Panc1 (cell line): ENCODE data around the gene FOXN1. TPM values are rescaled to one million over a fixed set of nuclear protein-coding genes. Genes with fewer than 3 reads are reported as not detected.

Experiments used
- ATAC-seq: fragments of 200-7000 bp; cut with Tn5 transposase; 2 replicates; pipeline ENCODE4 v1.9.1; 2020; ENCODE audit warnings: mild to moderate bottlenecking, moderate library complexity
- BruUV-seq: library from RNA; stranded (reverse); fragments of 400-500 nt; replicated peaks from 2 replicates; lab custom pipeline; 2021; lab: Mats Ljungman, UMichigan
- CTCF ChIA-PET: fragments of 300-600 bp; sonication (Branson Sonifier 250); formaldehyde crosslinking; loops from one replicate; lab custom pipeline; 2022; ENCODE audit warnings: antibody characterized with exemption; lab: Charles Lee
- POLR2A ChIA-PET: fragments of 300-600 bp; sonication (Branson Sonifier 250); formaldehyde crosslinking; loops from one replicate; lab custom pipeline; 2022; ENCODE audit warnings: antibody characterized with exemption; lab: Charles Lee
- DNase-seq: peaks from one replicate; pipeline ENCODE4 v3.0.0-alpha.2; 2010; ENCODE audit warnings: low read depth, low spot score
- H3K27ac ChIP-seq: 2 replicates; pipeline ENCODE4 v1.5.1; 2011; ENCODE audit warnings: mild to moderate bottlenecking, low read length, inconsistent platforms
- H3K27me3 ChIP-seq: fragments of 200-500 bp; sonication (Bioruptor generic); 2 replicates; pipeline ENCODE4 v1.6.0; 2014; ENCODE audit warnings: low read length, inconsistent platforms; ENCODE audit not compliant: control insufficient read depth, insufficient read depth
- H3K36me3 ChIP-seq: fragments of 200-500 bp; sonication (Bioruptor generic); 2 replicates; pipeline ENCODE4 v1.5.1; 2014; ENCODE audit warnings: inconsistent platforms, mild to moderate bottlenecking, low read length, moderate library complexity; ENCODE audit not compliant: control insufficient read depth, insufficient read depth
- H3K4me1 ChIP-seq: 2 replicates; pipeline ENCODE4 v1.5.1; 2011; ENCODE audit warnings: inconsistent platforms, mild to moderate bottlenecking, low read length, moderate library complexity; ENCODE audit not compliant: control insufficient read depth, insufficient read depth
- H3K4me3 ChIP-seq, 2 experiments: 2 replicates each; pipeline ENCODE4 v1.5.1; 2011 to 2012; ENCODE audit warnings: low read depth in 2 of 2, low read length in 2 of 2, mild to moderate bottlenecking in 2 of 2, inconsistent platforms in 1 of 2, moderate library complexity in 1 of 2
- H3K9me3 ChIP-seq: fragments of 200-500 bp; sonication (Bioruptor generic); 2 replicates; pipeline ENCODE4 v1.5.1; 2014; ENCODE audit warnings: low read depth, mild to moderate bottlenecking, inconsistent platforms, low read length, moderate library complexity; ENCODE audit not compliant: control insufficient read depth, insufficient read depth
- CTCF ChIP-seq: fragments of 450-650 bp; IDR thresholded peaks from 2 replicates; pipeline ENCODE4 v1.5.1; 2017; ENCODE audit warnings: mild to moderate bottlenecking
- POLR2AphosphoS5 ChIP-seq: IDR thresholded peaks from 2 replicates; pipeline ENCODE4 v1.6.1; 2012; ENCODE audit warnings: mild to moderate bottlenecking, low read depth, low read length, moderate library complexity
- REST ChIP-seq, 2 experiments: IDR thresholded peaks; 2 replicates each; pipeline ENCODE4 v1.6.1; 2011 to 2012; ENCODE audit warnings: low read depth in 2 of 2, control low read depth in 1 of 2, low read length in 1 of 2, mild to moderate bottlenecking in 1 of 2, moderate library complexity in 1 of 2; ENCODE audit not compliant: insufficient read depth in 1 of 2
- SIN3A ChIP-seq: IDR thresholded peaks from 2 replicates; pipeline ENCODE4 v1.6.1; 2012; ENCODE audit warnings: low read depth, mild to moderate bottlenecking, low read length, moderate library complexity, borderline replicate concordance; ENCODE audit not compliant: insufficient read depth
- TCF7L2 ChIP-seq: IDR thresholded peaks from 2 replicates; pipeline ENCODE4 v1.6.1; 2011; ENCODE audit warnings: mild to moderate bottlenecking, low read depth, low read length, inconsistent platforms
- in situ Hi-C: cut with HindIII; loops from 2 replicates; pipeline ENCODE4 v1.10.0; 2016; ENCODE audit warnings: low sequenced_read_pairs, low pct_unique_long_range_greater_than_20kb
- intact Hi-C: fragments of 100-400 bp; cut with micrococcal nuclease; formaldehyde crosslinking; loops from one replicate; pipeline ENCODE4 v1.10.0; 2022; ENCODE audit not compliant: unreplicated experiment
- total RNA-seq: library from RNA; stranded (reverse); gene quantifications from one replicate; pipeline ENCODE4 v1.2.1, GENCODE V29; 2021; ENCODE audit not compliant: unreplicated experiment

The FOXN1 gene
- total RNA-seq, 1 experiment from 2014 or later: not detected

- no peaks in the 10 kb centered on the region for H3K4me1 ChIP-seq
- POLR2A ChIA-PET: no interaction called here
- CTCF ChIA-PET: no interaction called here
- H3K36me3 ChIP-seq: no peaks in the 10 kb centered on the region
- H3K4me3 ChIP-seq: no peak overlapping the region
- H3K9me3 ChIP-seq: no peaks in the 10 kb centered on the region
- BruUV-seq: no TSS peak
- H3K27ac ChIP-seq: no peak overlapping the region
- ATAC-seq: no peak
- intact Hi-C loops (no loop called here), in situ Hi-C loops (no loop called here)
- peaks cover 7% of the 10 kb centered on the region; the same call in 1 of the 2 replicates for H3K27me3 ChIP-seq
- no peak for TF ChIP-seq POLR2AphosphoS5
- no peak for TF ChIP-seq SIN3A
- no peak for DNase-seq
Observed at GRCh38 chr17:28511858-28512461, 5.8 kb downstream of the FOXN1 start.

GRCh38 chr17:28513476-28513875 lies 7.3 kb downstream of the FOXN1 start:
- no peak overlapping the region for H3K4me3 ChIP-seq
- in situ Hi-C loops (no loop called here), intact Hi-C loops (no loop called here)
- POLR2A ChIA-PET: no interaction called here
- BruUV-seq: no TSS peak
- peaks cover 3% of the 10 kb centered on the region; the same call in 1 of the 2 replicates for H3K27me3 ChIP-seq
- CTCF ChIA-PET: no interaction called here
- ATAC-seq (no peak), DNase-seq (no peak)
- no peaks in the 10 kb centered on the region for H3K36me3 ChIP-seq
- H3K9me3 ChIP-seq: no peaks in the 10 kb centered on the region
- H3K27ac ChIP-seq: no peak overlapping the region
- no peaks in the 10 kb centered on the region for H3K4me1 ChIP-seq
- TF ChIP-seq REST (IDR thresholded peaks at IDR 0.05; ENCODE audit: insufficient read depth in 1 of 2, low read depth in 2 of 2, low read length in 1 of 2) (no peak), TCF7L2 (no peak), CTCF (no peak), POLR2AphosphoS5 (no peak), SIN3A (no peak)

GRCh38 chr17:28514561-28515002 lies 8.4 kb downstream of the FOXN1 start:
- no peak overlapping the region for H3K4me3 ChIP-seq
- no peaks in the 10 kb centered on the region for H3K36me3 ChIP-seq
- no peak overlapping the region for H3K27ac ChIP-seq
- ChIA-PET POLR2A (no interaction called here), CTCF (no interaction called here)
- no peaks in the 10 kb centered on the region for H3K4me1 ChIP-seq
- no TSS peak for BruUV-seq
- intact Hi-C loops: no loop called here
- peaks cover 2% of the 10 kb centered on the region; the same call in 1 of the 2 replicates for H3K27me3 ChIP-seq
- H3K9me3 ChIP-seq: no peaks in the 10 kb centered on the region
- TF ChIP-seq TCF7L2 (no peak), REST (IDR thresholded peaks at IDR 0.05; ENCODE audit: insufficient read depth in 1 of 2, low read depth in 2 of 2, low read length in 1 of 2) (no peak), POLR2AphosphoS5 (no peak), CTCF (no peak), SIN3A (no peak)
- in situ Hi-C loops: no loop called here
- ATAC-seq: no peak
- no peak for DNase-seq
